ENCODE data around the gene CMKLR1.

- TF ChIP-seq, protein P1, sequence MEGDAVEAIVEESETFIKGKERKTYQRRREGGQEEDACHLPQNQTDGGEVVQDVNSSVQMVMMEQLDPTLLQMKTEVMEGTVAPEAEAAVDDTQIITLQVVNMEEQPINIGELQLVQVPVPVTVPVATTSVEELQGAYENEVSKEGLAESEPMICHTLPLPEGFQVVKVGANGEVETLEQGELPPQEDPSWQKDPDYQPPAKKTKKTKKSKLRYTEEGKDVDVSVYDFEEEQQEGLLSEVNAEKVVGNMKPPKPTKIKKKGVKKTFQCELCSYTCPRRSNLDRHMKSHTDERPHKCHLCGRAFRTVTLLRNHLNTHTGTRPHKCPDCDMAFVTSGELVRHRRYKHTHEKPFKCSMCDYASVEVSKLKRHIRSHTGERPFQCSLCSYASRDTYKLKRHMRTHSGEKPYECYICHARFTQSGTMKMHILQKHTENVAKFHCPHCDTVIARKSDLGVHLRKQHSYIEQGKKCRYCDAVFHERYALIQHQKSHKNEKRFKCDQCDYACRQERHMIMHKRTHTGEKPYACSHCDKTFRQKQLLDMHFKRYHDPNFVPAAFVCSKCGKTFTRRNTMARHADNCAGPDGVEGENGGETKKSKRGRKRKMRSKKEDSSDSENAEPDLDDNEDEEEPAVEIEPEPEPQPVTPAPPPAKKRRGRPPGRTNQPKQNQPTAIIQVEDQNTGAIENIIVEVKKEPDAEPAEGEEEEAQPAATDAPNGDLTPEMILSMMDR (IDR thresholded peaks at IDR 0.05 in 2 of 3, conservative IDR thresholded peaks at IDR 0.05 in 1 of 3; ENCODE audit: control insufficient read depth in 2 of 3, extremely low read depth in 1 of 3, insufficient read depth in 1 of 3, low read depth in 3 of 3, low read length in 3 of 3), result no peak
- TF ChIP-seq EZH2 (IDR thresholded peaks at IDR 0.05; ENCODE audit: borderline replicate concordance, control insufficient read depth, low read depth, low read length), result no peak
- no peak for TF ChIP-seq CREB1 (IDR thresholded peaks at IDR 0.05; ENCODE audit: low read depth)
- TF ChIP-seq MXI1 (IDR thresholded peaks at IDR 0.05; ENCODE audit: low read depth, low read length), result no peak
- no peak for TF ChIP-seq CEBPB (IDR thresholded peaks at IDR 0.05; ENCODE audit: borderline replicate concordance in 1 of 2, low read depth in 2 of 2, low read length in 2 of 2)
- TF ChIP-seq POLR2A (IDR thresholded peaks at IDR 0.05; ENCODE audit: low read depth, low read length), result no peak
- TF ChIP-seq CHD2 (IDR thresholded peaks at IDR 0.05; ENCODE audit: borderline replicate concordance, low read depth, low read length), result no peak
- TF ChIP-seq, protein P2, sequence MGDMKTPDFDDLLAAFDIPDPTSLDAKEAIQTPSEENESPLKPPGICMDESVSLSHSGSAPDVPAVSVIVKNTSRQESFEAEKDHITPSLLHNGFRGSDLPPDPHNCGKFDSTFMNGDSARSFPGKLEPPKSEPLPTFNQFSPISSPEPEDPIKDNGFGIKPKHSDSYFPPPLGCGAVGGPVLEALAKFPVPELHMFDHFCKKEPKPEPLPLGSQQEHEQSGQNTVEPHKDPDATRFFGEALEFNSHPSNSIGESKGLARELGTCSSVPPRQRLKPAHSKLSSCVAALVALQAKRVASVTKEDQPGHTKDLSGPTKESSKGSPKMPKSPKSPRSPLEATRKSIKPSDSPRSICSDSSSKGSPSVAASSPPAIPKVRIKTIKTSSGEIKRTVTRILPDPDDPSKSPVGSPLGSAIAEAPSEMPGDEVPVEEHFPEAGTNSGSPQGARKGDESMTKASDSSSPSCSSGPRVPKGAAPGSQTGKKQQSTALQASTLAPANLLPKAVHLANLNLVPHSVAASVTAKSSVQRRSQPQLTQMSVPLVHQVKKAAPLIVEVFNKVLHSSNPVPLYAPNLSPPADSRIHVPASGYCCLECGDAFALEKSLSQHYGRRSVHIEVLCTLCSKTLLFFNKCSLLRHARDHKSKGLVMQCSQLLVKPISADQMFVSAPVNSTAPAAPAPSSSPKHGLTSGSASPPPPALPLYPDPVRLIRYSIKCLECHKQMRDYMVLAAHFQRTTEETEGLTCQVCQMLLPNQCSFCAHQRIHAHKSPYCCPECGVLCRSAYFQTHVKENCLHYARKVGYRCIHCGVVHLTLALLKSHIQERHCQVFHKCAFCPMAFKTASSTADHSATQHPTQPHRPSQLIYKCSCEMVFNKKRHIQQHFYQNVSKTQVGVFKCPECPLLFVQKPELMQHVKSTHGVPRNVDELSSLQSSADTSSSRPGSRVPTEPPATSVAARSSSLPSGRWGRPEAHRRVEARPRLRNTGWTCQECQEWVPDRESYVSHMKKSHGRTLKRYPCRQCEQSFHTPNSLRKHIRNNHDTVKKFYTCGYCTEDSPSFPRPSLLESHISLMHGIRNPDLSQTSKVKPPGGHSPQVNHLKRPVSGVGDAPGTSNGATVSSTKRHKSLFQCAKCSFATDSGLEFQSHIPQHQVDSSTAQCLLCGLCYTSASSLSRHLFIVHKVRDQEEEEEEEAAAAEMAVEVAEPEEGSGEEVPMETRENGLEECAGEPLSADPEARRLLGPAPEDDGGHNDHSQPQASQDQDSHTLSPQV (IDR thresholded peaks at IDR 0.05), result no peak
- TF ChIP-seq, protein P3, sequence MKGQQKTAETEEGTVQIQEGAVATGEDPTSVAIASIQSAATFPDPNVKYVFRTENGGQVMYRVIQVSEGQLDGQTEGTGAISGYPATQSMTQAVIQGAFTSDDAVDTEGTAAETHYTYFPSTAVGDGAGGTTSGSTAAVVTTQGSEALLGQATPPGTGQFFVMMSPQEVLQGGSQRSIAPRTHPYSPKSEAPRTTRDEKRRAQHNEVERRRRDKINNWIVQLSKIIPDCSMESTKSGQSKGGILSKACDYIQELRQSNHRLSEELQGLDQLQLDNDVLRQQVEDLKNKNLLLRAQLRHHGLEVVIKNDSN (IDR thresholded peaks at IDR 0.05; ENCODE audit: borderline replicate concordance, extremely low read length, insufficient read depth, low read depth, low read length), result no peak
Measured at GRCh38 chr12:108374596-108375320, 35.6 kb upstream of the CMKLR1 start.
